ENCODE results near the gene CLBA1.

The CLBA1 gene

GRCh38 chr14:105022276-105022670 lies 36.7 kb downstream of the CLBA1 start (continued):
- TF ChIP-seq REST (tag by site-specific recombination; IDR thresholded peaks at IDR 0.05): no peak

- Histone ChIP-seq H3K4me3 (ENCODE audit: low read depth, low read length) (no peak overlapping the region), H3K36me3 (ENCODE audit: control insufficient read depth in 2 of 2, insufficient read depth in 1 of 2, low read length in 2 of 2) (peaks cover 4 to 15% of the 10 kb centered on the region in 2 experiments; a peak in 2 of 3 replicates), H3K4me1 (ENCODE audit: control insufficient read depth, insufficient read depth, low read length) (peaks cover 9% of the 10 kb centered on the region), H3K9me3 (ENCODE audit: control insufficient read depth, insufficient read depth, low read depth, low read length) (no peaks in the 10 kb centered on the region), H3K27ac (ENCODE audit: extremely low read depth, low read depth, low read length) (no peak overlapping the region)
- ChIA-PET CTCF (interaction anchor here (0.6 to 7.1 kb wide), 5 partner anchors 9 to 48 kb away, joined by 3 to 59 read pairs (median 3); no protein-coding TSS in a partner anchor), POLR2A (interaction anchor here (1.3 kb wide), 1 partner anchor 19 kb away, joined by 3 read pairs; no protein-coding TSS in a partner anchor)
- TF ChIP-seq SALL2 (tag by site-specific recombination; IDR thresholded peaks at IDR 0.05; ENCODE audit: borderline replicate concordance) (no peak), ZNF121 (tag by site-specific recombination; IDR thresholded peaks at IDR 0.05) (no peak), BCL11B (tag by site-specific recombination; IDR thresholded peaks at IDR 0.05; ENCODE audit: low read depth) (no peak), ZNF148 (tag by site-specific recombination; IDR thresholded peaks at IDR 0.05; ENCODE audit: borderline replicate concordance) (no peak)
Measured at GRCh38 chr14:105023144-105023543, 37.6 kb downstream of the CLBA1 start.

GRCh38 chr14:105023791-105024480 lies 38.3 kb downstream of the CLBA1 start:
- Histone ChIP-seq H3K36me3 (ENCODE audit: control insufficient read depth in 2 of 2, insufficient read depth in 1 of 2, low read length in 2 of 2) (peaks cover 0 to 10% of the 10 kb centered on the region in 2 experiments; a peak in 2 of 3 replicates), H3K4me1 (ENCODE audit: control insufficient read depth, insufficient read depth, low read length) (peaks cover 5% of the 10 kb centered on the region), H3K27ac (ENCODE audit: extremely low read depth, low read depth, low read length) (no peak overlapping the region), H3K9me3 (ENCODE audit: control insufficient read depth, insufficient read depth, low read depth, low read length) (no peaks in the 10 kb centered on the region), H3K4me3 (ENCODE audit: low read depth, low read length) (no peak overlapping the region)
- ChIA-PET POLR2A (no interaction called here), CTCF (interaction anchor here (0.7 to 7.1 kb wide), 3 partner anchors 22 to 49 kb away, joined by 3 to 59 read pairs (median 3); no protein-coding TSS in a partner anchor)
- TF ChIP-seq ZNF521 (tag by site-specific recombination; IDR thresholded peaks at IDR 0.05) (no peak), ZBTB6 (tag by site-specific recombination; IDR thresholded peaks at IDR 0.05) (no peak), SALL2 (tag by site-specific recombination; IDR thresholded peaks at IDR 0.05; ENCODE audit: borderline replicate concordance) (no peak), ZNF449 (tag by site-specific recombination; IDR thresholded peaks at IDR 0.05) (no peak), PRDM1 (tag by site-specific recombination; IDR thresholded peaks at IDR 0.05) (no peak), ZNF704 (tag by site-specific recombination; IDR thresholded peaks at IDR 0.05) (no peak), SETDB1 (IDR thresholded peaks at IDR 0.05; ENCODE audit: insufficient read length, low read length) (no peak), ZNF837 (tag by site-specific recombination; IDR thresholded peaks at IDR 0.05) (no peak), ZNF138 (tag by site-specific recombination; IDR thresholded peaks at IDR 0.05; ENCODE audit: borderline replicate concordance) (no peak), ZNF426 (tag by site-specific recombination; IDR thresholded peaks at IDR 0.05) (no peak), ZNF2 (tag by site-specific recombination; IDR thresholded peaks at IDR 0.05) (no peak), ZNF223 (tag by site-specific recombination; IDR thresholded peaks at IDR 0.05) (no peak), ATF2 (tag by site-specific recombination; IDR thresholded peaks at IDR 0.05; ENCODE audit: low read depth) (no peak), ZFP69B (tag by site-specific recombination; IDR thresholded peaks at IDR 0.05) (no peak)
